CD14-positive monocyte (primary cell): ENCODE measurements around the gene B3GLCT. TPM values are rescaled to one million over a fixed set of nuclear protein-coding genes. Genes with fewer than 3 reads are reported as not detected.

ENCODE experiments used
- DNase-seq, 3 donors: peaks; one replicate each; pipeline ENCODE4 v3.0.0-alpha.2; 2011 to 2022
- H2AFZ ChIP-seq: 2 replicates; pipeline ENCODE4 v1.6.0; 2012; ENCODE audit warnings: mild to moderate bottlenecking, low read depth, low read length, inconsistent platforms; ENCODE audit not compliant: insufficient read depth, poor library complexity, severe bottlenecking
- H3K27ac ChIP-seq, 2 donors: 1 replicate in 1 of 2; 2 replicates in 1 of 2; pipeline ENCODE4 v1.5.1; 2012 to 2013; ENCODE audit warnings: low read length in 2 of 2, control low read depth in 1 of 2, inconsistent platforms in 1 of 2, low read depth in 1 of 2, mild to moderate bottlenecking in 1 of 2
- H3K27me3 ChIP-seq, 2 donors: one replicate each; pipeline versions ENCODE4 v1.6.0 to v1.6.1; 2011 to 2013; ENCODE audit warnings: low read length in 2 of 2; ENCODE audit not compliant: control insufficient read depth in 2 of 2, insufficient read depth in 2 of 2
- H3K36me3 ChIP-seq, 2 donors: replicated peaks in 1 of 2; 1 replicate in 1 of 2; 2 replicates in 1 of 2; pipeline versions ENCODE4 v1.5.1 to v1.6.1; 2012 to 2013; ENCODE audit warnings: low read length in 2 of 2, control low read depth in 1 of 2, inconsistent platforms in 1 of 2, mild to moderate bottlenecking in 1 of 2; ENCODE audit not compliant: insufficient read depth in 2 of 2, control insufficient read depth in 1 of 2
- H3K4me1 ChIP-seq, 2 donors: 1 replicate in 1 of 2; 2 replicates in 1 of 2; pipeline versions ENCODE4 v1.5.1 to v1.6.1; 2012 to 2013; ENCODE audit warnings: low read length in 2 of 2, control low read depth in 1 of 2, inconsistent platforms in 1 of 2, mild to moderate bottlenecking in 1 of 2, moderate library complexity in 1 of 2; ENCODE audit not compliant: insufficient read depth in 2 of 2, control insufficient read depth in 1 of 2
- H3K4me2 ChIP-seq: replicated peaks from 2 replicates; pipeline ENCODE3; 2012; ENCODE audit warnings: low read length, moderate library complexity, mild to moderate bottlenecking; ENCODE audit not compliant: poor library complexity, severe bottlenecking; ENCODE audit errors: extremely low read depth
- H3K4me3 ChIP-seq, 3 experiments: fragments of 200-600 bp in 1 of 3; sonication (generic) in 1 of 3; replicated peaks in 1 of 3; 1 replicate in 2 of 3; 2 replicates in 1 of 3; pipeline ENCODE4 v1.5.1; 2011 to 2013; ENCODE audit warnings: low read length in 3 of 3, mild to moderate bottlenecking in 3 of 3, control low read depth in 2 of 3, low read depth in 2 of 3, inconsistent platforms in 1 of 3, moderate library complexity in 1 of 3
- H3K79me2 ChIP-seq: 2 replicates; pipeline ENCODE4 v1.6.0; 2012; ENCODE audit warnings: mild to moderate bottlenecking, control low read depth, inconsistent platforms, low read length, moderate library complexity; ENCODE audit not compliant: insufficient read depth
- H3K9ac ChIP-seq: 2 replicates; pipeline ENCODE4 v1.6.0; 2017; ENCODE audit warnings: low read length, mild to moderate bottlenecking; ENCODE audit not compliant: insufficient read depth, poor library complexity, severe bottlenecking
- H3K9me3 ChIP-seq, 2 donors: replicated peaks in 1 of 2; 1 replicate in 1 of 2; 2 replicates in 1 of 2; pipeline versions ENCODE4 v1.5.1 to v1.6.1; 2012 to 2013; ENCODE audit warnings: low read length in 2 of 2, control low read depth in 1 of 2; ENCODE audit not compliant: control insufficient read depth in 1 of 2, insufficient read depth in 1 of 2
- H4K20me1 ChIP-seq: 2 replicates; pipeline ENCODE4 v1.6.0; 2012; ENCODE audit warnings: mild to moderate bottlenecking, low read length, control low read depth, moderate library complexity; ENCODE audit not compliant: insufficient read depth
- H3K27ac Mint-ChIP-seq, 7 donors: one replicate each; pipeline ENCODE4 v1.8.0; 2020; ENCODE audit warnings: mild to moderate bottlenecking in 7 of 7, mixed read lengths in 7 of 7, moderate library complexity in 6 of 7, inconsistent platforms in 2 of 7
- H3K27me3 Mint-ChIP-seq, 3 donors: one replicate each; pipeline ENCODE4 v1.8.0; 2021 to 2022; ENCODE audit warnings: low read depth in 3 of 3, mild to moderate bottlenecking in 3 of 3, mixed read lengths in 3 of 3, moderate library complexity in 3 of 3, inconsistent platforms in 1 of 3
- H3K36me3 Mint-ChIP-seq, 2 donors: one replicate each; pipeline ENCODE4 v1.8.0; 2020; ENCODE audit warnings: mixed read lengths in 2 of 2, inconsistent platforms in 1 of 2, mild to moderate bottlenecking in 1 of 2
- H3K4me1 Mint-ChIP-seq: one replicate; pipeline ENCODE4 v1.8.0; 2020; ENCODE audit warnings: mild to moderate bottlenecking, mixed read lengths
- H3K4me3 Mint-ChIP-seq, 2 donors: one replicate each; pipeline ENCODE4 v1.8.0; 2020; ENCODE audit warnings: mild to moderate bottlenecking in 2 of 2, mixed read lengths in 2 of 2, moderate library complexity in 1 of 2
- H3K9me3 Mint-ChIP-seq, 7 donors: one replicate each; pipeline ENCODE4 v1.8.0; 2020 to 2022; ENCODE audit warnings: mixed read lengths in 7 of 7, mild to moderate bottlenecking in 6 of 7, moderate library complexity in 6 of 7, inconsistent platforms in 2 of 7
- CTCF ChIP-seq: fragments of 200-600 bp; IDR thresholded peaks from one replicate; pipeline ENCODE4 v1.8.0; 2022; ENCODE audit warnings: antibody characterized with exemption, mild to moderate bottlenecking
- WGBS: methylation state at CpG from one replicate; pipeline ENCODE4 v1.1.5; 2013; ENCODE audit warnings: missing lambda C conversion rate; ENCODE audit not compliant: insufficient coverage; 5-methylcytosine and 5-hydroxymethylcytosine counted together
- intact Hi-C, 2 donors: fragments of 100-400 bp; cut with micrococcal nuclease; formaldehyde crosslinking; loops; one replicate each; pipeline versions ENCODE4 v1.15.0 to v1.15.1; 2023
- polyA plus RNA-seq, 3 donors: library from polyadenylated mRNA; depleted of rRNA in 1 of 3; unstranded in 2 of 3; stranded (reverse) in 1 of 3; fragments of 300-500 nt in 2 of 3; fragments of >200 nt in 1 of 3; fragmentation: Illumina TruSeq in 2 of 3; gene quantifications; 1 replicate in 2 of 3; 2 replicates in 1 of 3; pipeline ENCODE4 v1.2.3, GENCODE V29; 2012 to 2021

B3GLCT gene
- polyA plus RNA-seq, 3 donors: 0.63 to 2.0 (median 2.0) TPM

DNA sequence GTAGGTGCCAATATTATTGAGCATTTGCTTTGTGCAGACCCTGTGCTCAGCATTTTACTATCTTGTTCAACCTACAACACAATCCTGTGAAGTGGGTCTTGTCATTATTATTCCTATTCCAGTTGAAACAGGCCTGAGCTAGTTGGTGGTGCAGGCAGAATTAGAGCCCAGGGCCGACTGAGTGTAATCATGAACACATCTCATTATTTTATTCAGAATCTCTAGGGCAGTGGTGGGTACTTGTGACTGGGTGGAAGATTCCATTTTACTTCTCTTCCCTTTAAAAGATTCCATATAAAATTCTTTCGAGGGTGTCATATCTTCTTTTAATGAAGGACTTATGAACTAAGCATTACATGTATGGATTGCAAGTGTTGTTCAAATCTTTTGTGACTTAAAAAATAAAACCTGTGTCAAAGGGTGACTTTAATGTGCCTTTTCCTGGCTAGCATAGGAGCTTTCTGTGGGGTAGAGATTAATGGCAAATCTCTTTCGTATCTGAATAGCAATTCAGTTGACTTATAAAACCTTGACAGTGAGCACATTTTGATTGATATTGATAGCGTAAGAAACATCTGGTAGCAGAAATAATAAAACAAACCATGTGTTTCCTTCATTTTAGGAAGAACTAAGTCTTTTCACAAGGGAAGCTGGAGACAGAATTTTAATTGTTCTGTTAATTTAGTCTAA is 20.3 kb downstream of the B3GLCT start:
- WGBS: no CpG with 5 or more reads among the region's 4 CpGs
- H3K9me3 ChIP-seq: no peaks in the 10 kb centered on the region
- H3K4me1 ChIP-seq: no peaks in the 10 kb centered on the region
- no peaks in the 10 kb centered on the region for H4K20me1 ChIP-seq
- no peaks in the 10 kb centered on the region for H3K36me3 ChIP-seq
- Mint-ChIP-seq H3K27ac (no peak overlapping the region), H3K27me3 (peaks cover 0 to 2% (median 0%) of the 10 kb centered on the region in 3 donors), H3K4me1 (no peaks in the 10 kb centered on the region), H3K4me3 (no peak overlapping the region), H3K36me3 (no peaks in the 10 kb centered on the region), H3K9me3 (peaks cover 0 to 3% (median 0%) of the 10 kb centered on the region in 7 donors)
- H3K79me2 ChIP-seq: no peaks in the 10 kb centered on the region
- DNase-seq: no peak
- no peak overlapping the region for H3K4me3 ChIP-seq
- no peak overlapping the region for H3K4me2 ChIP-seq
- no peak overlapping the region for H2AFZ ChIP-seq
- no peak for TF ChIP-seq CTCF
- no peak overlapping the region for H3K27ac ChIP-seq
- no peaks in the 10 kb centered on the region for H3K27me3 ChIP-seq
- H3K9ac ChIP-seq: no peak overlapping the region
- intact Hi-C loops: no loop called here

DNA sequence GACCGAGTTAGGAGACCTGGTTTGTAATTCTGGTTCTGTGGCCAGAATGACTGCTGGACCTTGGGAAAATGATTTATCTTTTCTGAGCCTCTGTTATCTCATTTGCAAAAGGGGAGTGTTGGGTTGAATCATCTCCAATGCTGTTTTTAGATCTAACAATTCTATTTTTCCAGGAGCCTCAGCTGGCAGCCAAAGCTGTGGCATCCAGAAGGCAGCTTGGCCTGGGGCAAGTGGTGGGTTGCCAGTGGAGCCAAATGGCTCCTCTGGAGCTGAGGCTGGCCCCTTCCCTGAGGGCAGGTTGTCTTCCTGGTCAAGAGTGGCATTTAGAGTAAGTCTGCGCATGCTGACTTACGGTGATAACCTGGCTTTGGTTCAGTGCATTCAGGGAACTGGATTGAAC is 21.3 kb downstream of the B3GLCT start:
- 100% methylated on average over 3 of the region's 3 CpGs for WGBS
- no peaks in the 10 kb centered on the region for H3K9me3 ChIP-seq
- H3K79me2 ChIP-seq: no peaks in the 10 kb centered on the region
- no peaks in the 10 kb centered on the region for H3K4me1 ChIP-seq
- H3K36me3 ChIP-seq: no peaks in the 10 kb centered on the region
- Mint-ChIP-seq H3K36me3 (no peaks in the 10 kb centered on the region), H3K4me3 (no peak overlapping the region), H3K9me3 (peaks cover 0 to 3% (median 0%) of the 10 kb centered on the region in 7 donors), H3K27ac (no peak overlapping the region), H3K4me1 (no peaks in the 10 kb centered on the region), H3K27me3 (peaks cover 0 to 2% (median 0%) of the 10 kb centered on the region in 3 donors)
- no peak overlapping the region for H3K9ac ChIP-seq
- no peak overlapping the region for H3K4me2 ChIP-seq
- no peaks in the 10 kb centered on the region for H3K27me3 ChIP-seq
- H3K4me3 ChIP-seq: no peak overlapping the region
- no peak overlapping the region for H3K27ac ChIP-seq
- no peak overlapping the region for H2AFZ ChIP-seq
- no peaks in the 10 kb centered on the region for H4K20me1 ChIP-seq
- intact Hi-C loops: no loop called here
- no peak for DNase-seq
- TF ChIP-seq CTCF: no peak
